ENCODE measurements around the gene GALNT11.
A peak's percentile ranks its signal among the peaks of the same experiment; 100 is the strongest.
"Not testable (repeated sequence)": the region's sequence is repeated elsewhere in the genome, so short reads cannot be mapped to it uniquely, and the experiment has no call there.

Gene GALNT11

DNA sequence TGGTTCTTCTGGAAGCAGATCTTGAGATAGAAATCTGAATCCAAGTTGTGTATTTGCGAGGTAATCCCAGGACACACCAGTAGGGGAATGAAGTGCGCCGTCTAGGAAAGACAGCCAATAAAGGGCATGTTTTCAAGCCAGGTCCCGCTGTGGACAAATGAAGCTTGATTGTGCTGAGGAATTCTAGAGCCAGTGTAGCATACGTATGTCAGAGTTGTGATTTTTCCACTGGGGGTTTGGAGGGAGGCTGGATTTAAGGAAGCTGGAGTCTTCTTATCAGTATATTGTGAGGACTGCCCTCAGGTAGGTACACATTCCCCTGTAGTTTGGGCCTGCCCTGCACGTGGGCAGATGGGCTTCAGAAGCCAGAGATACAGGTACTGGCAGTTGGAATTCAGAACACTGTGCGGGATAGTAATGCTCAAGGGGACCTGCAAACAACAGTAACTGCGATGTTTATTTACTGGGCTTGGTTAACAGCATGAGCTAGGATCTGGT is 50.9 kb downstream of the GALNT11 start:
- TF ChIP-seq CTCF (IDR thresholded peaks at IDR 0.05; ENCODE audit: low read depth, low read length), result peak; percentile 47
- in situ Hi-C loops (cut with HindIII; ENCODE audit: low sequenced_read_pairs), result no loop called here
- DNase-seq (ENCODE audit: low read depth, low spot score), result no peak

DNA sequence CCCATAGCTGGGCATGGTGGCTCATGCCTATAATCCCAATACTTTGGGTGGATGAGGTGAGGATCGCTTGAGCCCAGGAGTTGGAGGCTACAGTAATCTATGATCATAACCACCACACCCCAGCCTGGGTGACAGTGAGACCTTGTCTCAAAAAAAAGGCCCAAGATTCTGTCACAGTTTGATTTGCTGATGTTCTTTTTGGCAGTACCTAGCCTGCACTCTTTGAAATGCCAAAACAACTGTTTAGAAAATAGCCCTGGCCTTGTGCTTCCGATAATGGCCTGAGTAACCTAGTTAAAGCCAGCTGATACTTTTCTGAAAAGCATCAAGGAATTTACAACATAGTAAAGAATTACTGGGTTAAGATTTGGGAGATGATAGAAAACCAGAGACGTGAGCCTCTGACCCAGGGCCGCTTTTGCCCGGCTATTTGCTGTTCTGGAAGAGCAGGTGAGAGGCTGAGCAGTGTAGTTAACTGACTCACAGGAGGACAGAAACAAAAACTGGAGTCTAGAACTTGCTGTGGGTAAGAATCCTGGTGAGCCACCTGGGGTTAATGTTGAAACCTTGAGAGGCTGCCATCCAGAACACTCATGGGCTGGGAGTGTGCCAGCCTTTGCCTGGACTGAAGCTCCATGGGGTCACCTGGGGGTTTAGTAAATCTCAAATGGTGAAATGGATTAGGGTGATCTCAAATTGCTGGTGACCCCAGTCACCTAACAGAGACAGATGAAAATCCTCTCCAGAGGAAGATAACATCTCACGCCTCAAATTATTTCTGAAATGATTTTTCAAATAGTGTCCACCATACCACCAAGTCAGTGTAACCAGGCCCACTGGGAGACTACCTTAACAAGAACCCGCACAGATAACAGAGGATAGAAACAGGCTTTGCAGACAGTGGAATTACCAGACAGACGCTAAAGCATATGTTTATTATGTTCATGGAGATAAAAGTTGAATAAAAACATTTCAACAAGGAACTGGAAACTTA is 51.8 kb downstream of the GALNT11 start:
- peak; percentile 26 for DNase-seq (ENCODE audit: low read depth, low spot score)
- in situ Hi-C loops (cut with HindIII; ENCODE audit: low sequenced_read_pairs), result no loop called here
- no peak for TF ChIP-seq CTCF (IDR thresholded peaks at IDR 0.05; ENCODE audit: low read depth, low read length)
- H3K4me3 ChIP-seq (ENCODE audit: low read depth, low read length), result no peak overlapping the region

More for the DNA sequence above, 50.9 kb downstream of the GALNT11 start:
- no peak overlapping the region for H3K4me3 ChIP-seq (ENCODE audit: low read depth, low read length)

DNA sequence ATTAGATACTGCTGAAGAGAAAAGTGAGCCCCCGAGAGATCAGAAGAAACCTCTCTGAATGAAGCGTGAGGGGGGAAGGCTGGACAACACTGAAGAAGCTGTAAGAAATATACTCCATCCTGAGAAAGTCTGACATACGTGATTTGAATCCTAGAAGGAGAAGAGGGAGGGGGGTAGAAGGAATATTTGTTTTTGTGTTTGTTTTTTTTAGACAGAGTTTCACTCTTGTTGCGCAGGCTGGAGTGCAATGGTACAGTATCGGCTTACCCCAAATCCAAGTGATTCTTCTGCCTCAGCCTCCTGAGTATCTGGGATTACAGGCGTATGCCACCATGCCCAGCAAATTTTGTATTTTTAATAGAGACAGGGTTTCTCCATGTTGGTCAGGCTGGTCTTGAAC is 52.6 kb downstream of the GALNT11 start:
- DNase-seq (ENCODE audit: low read depth, low spot score), result no peak
- no peak overlapping the region for H3K4me3 ChIP-seq (ENCODE audit: low read depth, low read length)
- in situ Hi-C loops (cut with HindIII; ENCODE audit: low sequenced_read_pairs), result no loop called here
- TF ChIP-seq CTCF (IDR thresholded peaks at IDR 0.05; ENCODE audit: low read depth, low read length), result no peak

DNA sequence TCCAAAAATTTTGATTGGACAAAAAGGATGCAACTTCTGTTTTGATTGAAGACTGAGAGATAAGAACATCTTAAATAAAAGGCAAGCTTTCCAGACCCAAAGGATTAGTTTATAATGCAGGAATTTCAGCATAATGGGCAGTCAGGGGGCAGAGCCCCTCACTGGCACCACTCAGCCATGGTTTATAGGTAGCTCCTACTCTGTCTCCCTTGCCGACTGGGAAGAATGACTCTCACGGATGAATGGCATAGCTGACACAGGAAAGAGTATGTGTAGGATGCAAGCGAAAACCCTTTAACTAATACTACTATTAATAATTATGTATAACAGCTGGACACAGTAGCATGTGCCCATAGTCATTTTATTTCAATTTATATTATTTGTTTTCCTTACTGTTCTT is 53.3 kb downstream of the GALNT11 start:
- DNase-seq (ENCODE audit: low read depth, low spot score), result no peak
- in situ Hi-C loops (cut with HindIII; ENCODE audit: low sequenced_read_pairs), result no loop called here

DNA sequence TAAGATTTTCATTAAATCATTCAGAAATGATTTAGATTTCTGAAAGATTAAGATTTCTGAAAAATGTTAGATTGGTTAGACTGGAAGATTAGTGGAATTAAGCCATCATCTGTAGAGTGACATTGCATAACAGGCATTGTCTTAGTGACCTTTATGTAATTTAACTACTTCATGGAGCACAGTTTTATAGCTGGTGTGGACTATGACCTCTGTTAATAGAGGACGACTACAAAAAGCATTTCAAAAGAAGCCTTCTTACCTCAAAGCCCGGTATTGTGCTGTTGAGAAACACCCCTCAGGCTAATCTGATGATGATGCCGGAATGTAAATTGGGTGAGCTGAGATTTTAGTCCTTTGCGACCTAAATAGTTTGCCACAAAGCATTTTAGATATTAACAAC is 55.6 kb downstream of the GALNT11 start:
- no peak overlapping the region for H3K4me3 ChIP-seq (ENCODE audit: low read depth, low read length)
- DNase-seq (ENCODE audit: low read depth, low spot score), result no peak
- TF ChIP-seq CTCF (IDR thresholded peaks at IDR 0.05; ENCODE audit: low read depth, low read length), result no peak
- in situ Hi-C loops (cut with HindIII; ENCODE audit: low sequenced_read_pairs), result no loop called here

More for the DNA sequence above, 53.3 kb downstream of the GALNT11 start:
- no peak overlapping the region for H3K4me3 ChIP-seq (ENCODE audit: low read depth, low read length)
- no peak for TF ChIP-seq CTCF (IDR thresholded peaks at IDR 0.05; ENCODE audit: low read depth, low read length)

- in situ Hi-C loops (cut with HindIII; ENCODE audit: low sequenced_read_pairs); H3K4me3 ChIP-seq (ENCODE audit: low read depth, low read length); DNase-seq (ENCODE audit: low read depth, low spot score): not testable (repeated sequence)
Observed at GRCh38 chr7:152082073-152082721, 56.7 kb downstream of the GALNT11 start.

DNA sequence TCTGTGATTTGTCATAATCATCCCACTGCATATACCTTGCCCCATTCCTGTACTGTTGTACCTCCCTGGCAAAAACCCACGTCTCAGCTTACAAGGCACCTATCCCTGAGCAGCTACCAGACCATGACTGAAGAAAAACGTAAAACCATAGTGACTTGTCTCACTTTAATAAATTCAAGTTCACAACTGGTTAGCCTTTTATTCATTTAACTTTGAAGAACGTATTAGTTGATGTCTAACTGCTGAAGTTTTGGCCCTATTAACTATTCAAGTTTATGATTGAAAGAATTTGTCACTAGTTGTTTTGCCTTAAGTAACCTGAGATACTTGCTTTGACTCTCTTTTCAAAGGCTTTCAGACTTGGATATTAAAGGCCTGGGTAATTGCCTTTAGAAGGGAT is 59.7 kb downstream of the GALNT11 start:
- no peak for TF ChIP-seq CTCF (IDR thresholded peaks at IDR 0.05; ENCODE audit: low read depth, low read length)
- in situ Hi-C loops (cut with HindIII; ENCODE audit: low sequenced_read_pairs), result no loop called here
- no peak overlapping the region for H3K4me3 ChIP-seq (ENCODE audit: low read depth, low read length)
- no peak for DNase-seq (ENCODE audit: low read depth, low spot score)

Measured in astrocyte of the spinal cord (primary cell).